HepG2 (cell line): Measurements from ENCODE around the gene CXADR. TPM values are rescaled to one million over a fixed set of nuclear protein-coding genes. Genes with fewer than 3 reads are reported as not detected.
A peak's percentile ranks its signal among the peaks of the same experiment; 100 is the strongest.

ENCODE experiments used
- ADNP ChIP-seq: sonication (generic); formaldehyde crosslinking; IDR thresholded peaks from 2 replicates; pipeline ENCODE4 v1.4.0; 2020; ENCODE audit warnings: missing genetic modification reagents
- ATM ChIP-seq: fragments of 450-650 bp; IDR thresholded peaks from 2 replicates; pipeline ENCODE4 v1.7.1; 2017; ENCODE audit warnings: mild to moderate bottlenecking, borderline replicate concordance
- DMAP1 ChIP-seq: IDR thresholded peaks from 2 replicates; pipeline ENCODE4 v1.6.1; 2016
- HDAC2 ChIP-seq: sonication (generic); formaldehyde crosslinking; IDR thresholded peaks from 2 replicates; pipeline ENCODE4 v1.4.0; 2020; ENCODE audit warnings: missing genetic modification reagents
- HMG20B ChIP-seq: conservative IDR thresholded peaks from 2 replicates; pipeline ENCODE4 v1.6.1; 2016; ENCODE audit warnings: missing genetic modification reagents, missing compliant biosample characterization
- MYC ChIP-seq: sonication (generic); formaldehyde crosslinking; IDR thresholded peaks from 2 replicates; pipeline ENCODE4 v1.9.0; 2021; ENCODE audit warnings: missing genetic modification reagents, borderline replicate concordance
- NR2C2 ChIP-seq: sonication (generic); formaldehyde crosslinking; IDR thresholded peaks from 2 replicates; pipeline ENCODE4 v1.4.0; 2020; ENCODE audit warnings: missing genetic modification reagents, mild to moderate bottlenecking, moderate library complexity, borderline replicate concordance
- RARA ChIP-seq: IDR thresholded peaks from 2 replicates; pipeline ENCODE4 v1.6.1; 2016; ENCODE audit warnings: missing genetic modification reagents, missing compliant biosample characterization
- SALL1 ChIP-seq: sonication (generic); formaldehyde crosslinking; IDR thresholded peaks from 2 replicates; pipeline ENCODE4 v1.8.0; 2022; ENCODE audit warnings: mild to moderate bottlenecking, missing genetic modification reagents
- SP5 ChIP-seq: IDR thresholded peaks from 2 replicates; pipeline ENCODE4 v1.6.1; 2016; ENCODE audit warnings: low read depth, borderline replicate concordance
- TOE1 ChIP-seq: sonication (generic); formaldehyde crosslinking; IDR thresholded peaks from 2 replicates; pipeline ENCODE4 v1.4.0; 2020; ENCODE audit warnings: mild to moderate bottlenecking, missing genetic modification reagents
- ZNF335 ChIP-seq: sonication (generic); formaldehyde crosslinking; IDR thresholded peaks from 2 replicates; pipeline ENCODE4 v1.4.0; 2020; ENCODE audit warnings: missing genetic modification reagents
- ZNF543 ChIP-seq: sonication (generic); formaldehyde crosslinking; IDR thresholded peaks from 2 replicates; pipeline ENCODE4 v1.4.0; 2020; ENCODE audit warnings: mild to moderate bottlenecking, missing genetic modification reagents
- ZNF549 ChIP-seq: sonication (generic); formaldehyde crosslinking; IDR thresholded peaks from 2 replicates; pipeline ENCODE4 v1.5.0; 2020; ENCODE audit warnings: missing genetic modification reagents
- ZNF589 ChIP-seq: sonication (generic); formaldehyde crosslinking; conservative IDR thresholded peaks from 2 replicates; pipeline ENCODE4 v1.8.0; 2022; ENCODE audit warnings: mild to moderate bottlenecking, moderate library complexity, missing genetic modification reagents
- ZNF652 ChIP-seq: IDR thresholded peaks from 2 replicates; pipeline ENCODE4 v1.6.1; 2016; ENCODE audit warnings: low read depth, borderline replicate concordance
- polyA plus RNA-seq, 8 experiments: library from polyadenylated mRNA; depleted of rRNA in 3 of 8; stranded (reverse) in 7 of 8; unstranded in 1 of 8; fragments of >200 nt; fragmentation: Illumina TruSeq in 4 of 8; extraction: Trizol in 4 of 8; gene quantifications; 2 replicates each; pipeline versions ENCODE4 v1.2.1 to v1.2.3, GENCODE V29; 2011 to 2016; ENCODE audit warnings: low read depth in 4 of 8, missing spikeins in 1 of 8, mixed read lengths in 1 of 8; ENCODE audit not compliant: insufficient read depth in 1 of 8
- total RNA-seq, 5 experiments: library from RNA; depleted of rRNA; stranded (reverse); fragments of >200 nt; fragmentation: Illumina TruSeq; extraction: Trizol; gene quantifications; 2 replicates each; pipeline ENCODE4 v1.2.3, GENCODE V29; 2016; ENCODE audit warnings: low read depth in 1 of 5
- TF ChIP-seq, protein P1 (sequence below): sonication (generic); formaldehyde crosslinking; IDR thresholded peaks from 2 replicates; pipeline ENCODE4 v1.4.0; 2020; ENCODE audit warnings: mild to moderate bottlenecking, missing genetic modification reagents
- TF ChIP-seq, protein P2 (sequence below): sonication (generic); formaldehyde crosslinking; IDR thresholded peaks from 2 replicates; pipeline ENCODE4 v1.5.0; 2020; ENCODE audit warnings: mild to moderate bottlenecking, missing genetic modification reagents, borderline replicate concordance
- TF ChIP-seq, protein P3 (sequence below): sonication (generic); formaldehyde crosslinking; IDR thresholded peaks from 2 replicates; pipeline ENCODE4 v1.4.0; 2020; ENCODE audit warnings: missing genetic modification reagents
- TF ChIP-seq, protein P4 (sequence below), 2 experiments: sonication (generic) in 1 of 2; formaldehyde crosslinking in 1 of 2; IDR thresholded peaks; 2 replicates each; pipeline versions ENCODE4 v1.4.0 to v1.6.1; 2018 to 2020; ENCODE audit warnings: missing genetic modification reagents in 2 of 2, borderline replicate concordance in 1 of 2, low read depth in 1 of 2, mild to moderate bottlenecking in 1 of 2, missing biosample characterization in 1 of 2

The CXADR gene
- total and polyA plus RNA-seq, 2 of the 13 experiments (the other 11 are each of a cell fraction or from before 2014, with no cell fraction given) = 86.8 to 110 TPM

DNA sequence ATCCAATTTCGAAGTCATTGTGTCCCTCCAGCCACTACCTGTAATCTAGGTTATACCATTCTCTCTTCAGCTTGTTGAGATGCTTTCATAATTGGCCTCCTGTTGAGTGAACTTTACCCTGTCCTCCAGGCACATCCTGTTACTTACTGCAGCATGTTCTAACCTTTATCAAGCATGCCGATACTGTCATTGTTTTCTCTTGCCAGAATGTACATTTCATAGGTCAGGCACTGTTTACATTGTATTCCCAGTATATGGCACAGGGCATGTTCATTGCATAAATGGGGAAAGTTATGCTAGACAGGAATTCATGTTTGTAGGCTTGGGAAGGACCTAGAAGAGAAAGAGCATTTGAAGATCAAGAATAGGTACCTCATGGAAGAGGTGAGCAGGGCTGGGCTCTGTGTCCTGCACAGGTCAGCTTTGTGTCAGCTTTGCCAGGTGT lies 10.2 kb downstream of the CXADR start (continued):
- TF ChIP-seq TOE1 (CRISPR knock-in tag) (peak; percentile 59; the same call in 1 of the 2 replicates), HDAC2 (CRISPR knock-in tag) (peak; percentile 100), RARA (CRISPR knock-in tag) (peak; percentile 98), SALL1 (CRISPR knock-in tag) (peak; percentile 100), MYC (CRISPR knock-in tag) (peak; percentile 60), SP5 (peak; percentile 52; the same call in 1 of the 2 replicates), ADNP (CRISPR knock-in tag) (no peak; the same call in 1 of the 2 replicates), ZNF543 (CRISPR knock-in tag) (peak; percentile 78; the same call in 1 of the 2 replicates), ZNF652 (CRISPR knock-in tag) (peak; percentile 45; the same call in 1 of the 2 replicates), HMG20B (peak; percentile 66; the same call in 1 of the 2 replicates), DMAP1 (CRISPR knock-in tag) (peak; percentile 80), ATM (peak; percentile 91; the same call in 1 of the 2 replicates), ZNF335 (CRISPR knock-in tag) (peak; percentile 69; the same call in 1 of the 2 replicates), ZNF589 (peak; percentile 93), NR2C2 (CRISPR knock-in tag) (peak; percentile 88), ZNF549 (no peak)
- TF ChIP-seq, protein P1, sequence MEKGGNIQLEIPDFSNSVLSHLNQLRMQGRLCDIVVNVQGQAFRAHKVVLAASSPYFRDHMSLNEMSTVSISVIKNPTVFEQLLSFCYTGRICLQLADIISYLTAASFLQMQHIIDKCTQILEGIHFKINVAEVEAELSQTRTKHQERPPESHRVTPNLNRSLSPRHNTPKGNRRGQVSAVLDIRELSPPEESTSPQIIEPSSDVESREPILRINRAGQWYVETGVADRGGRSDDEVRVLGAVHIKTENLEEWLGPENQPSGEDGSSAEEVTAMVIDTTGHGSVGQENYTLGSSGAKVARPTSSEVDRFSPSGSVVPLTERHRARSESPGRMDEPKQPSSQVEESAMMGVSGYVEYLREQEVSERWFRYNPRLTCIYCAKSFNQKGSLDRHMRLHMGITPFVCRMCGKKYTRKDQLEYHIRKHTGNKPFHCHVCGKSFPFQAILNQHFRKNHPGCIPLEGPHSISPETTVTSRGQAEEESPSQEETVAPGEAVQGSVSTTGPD (CRISPR knock-in tag) = peak; percentile 95
- TF ChIP-seq, protein P2, sequence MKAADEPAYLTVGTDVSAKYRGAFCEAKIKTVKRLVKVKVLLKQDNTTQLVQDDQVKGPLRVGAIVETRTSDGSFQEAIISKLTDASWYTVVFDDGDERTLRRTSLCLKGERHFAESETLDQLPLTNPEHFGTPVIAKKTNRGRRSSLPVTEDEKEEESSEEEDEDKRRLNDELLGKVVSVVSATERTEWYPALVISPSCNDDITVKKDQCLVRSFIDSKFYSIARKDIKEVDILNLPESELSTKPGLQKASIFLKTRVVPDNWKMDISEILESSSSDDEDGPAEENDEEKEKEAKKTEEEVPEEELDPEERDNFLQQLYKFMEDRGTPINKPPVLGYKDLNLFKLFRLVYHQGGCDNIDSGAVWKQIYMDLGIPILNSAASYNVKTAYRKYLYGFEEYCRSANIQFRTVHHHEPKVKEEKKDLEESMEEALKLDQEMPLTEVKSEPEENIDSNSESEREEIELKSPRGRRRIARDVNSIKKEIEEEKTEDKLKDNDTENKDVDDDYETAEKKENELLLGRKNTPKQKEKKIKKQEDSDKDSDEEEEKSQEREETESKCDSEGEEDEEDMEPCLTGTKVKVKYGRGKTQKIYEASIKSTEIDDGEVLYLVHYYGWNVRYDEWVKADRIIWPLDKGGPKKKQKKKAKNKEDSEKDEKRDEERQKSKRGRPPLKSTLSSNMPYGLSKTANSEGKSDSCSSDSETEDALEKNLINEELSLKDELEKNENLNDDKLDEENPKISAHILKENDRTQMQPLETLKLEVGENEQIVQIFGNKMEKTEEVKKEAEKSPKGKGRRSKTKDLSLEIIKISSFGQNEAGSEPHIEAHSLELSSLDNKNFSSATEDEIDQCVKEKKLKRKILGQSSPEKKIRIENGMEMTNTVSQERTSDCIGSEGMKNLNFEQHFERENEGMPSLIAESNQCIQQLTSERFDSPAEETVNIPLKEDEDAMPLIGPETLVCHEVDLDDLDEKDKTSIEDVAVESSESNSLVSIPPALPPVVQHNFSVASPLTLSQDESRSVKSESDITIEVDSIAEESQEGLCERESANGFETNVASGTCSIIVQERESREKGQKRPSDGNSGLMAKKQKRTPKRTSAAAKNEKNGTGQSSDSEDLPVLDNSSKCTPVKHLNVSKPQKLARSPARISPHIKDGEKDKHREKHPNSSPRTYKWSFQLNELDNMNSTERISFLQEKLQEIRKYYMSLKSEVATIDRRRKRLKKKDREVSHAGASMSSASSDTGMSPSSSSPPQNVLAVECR (CRISPR knock-in tag) = peak; percentile 80; the same call in 1 of the 2 replicates
- TF ChIP-seq, protein P3, sequence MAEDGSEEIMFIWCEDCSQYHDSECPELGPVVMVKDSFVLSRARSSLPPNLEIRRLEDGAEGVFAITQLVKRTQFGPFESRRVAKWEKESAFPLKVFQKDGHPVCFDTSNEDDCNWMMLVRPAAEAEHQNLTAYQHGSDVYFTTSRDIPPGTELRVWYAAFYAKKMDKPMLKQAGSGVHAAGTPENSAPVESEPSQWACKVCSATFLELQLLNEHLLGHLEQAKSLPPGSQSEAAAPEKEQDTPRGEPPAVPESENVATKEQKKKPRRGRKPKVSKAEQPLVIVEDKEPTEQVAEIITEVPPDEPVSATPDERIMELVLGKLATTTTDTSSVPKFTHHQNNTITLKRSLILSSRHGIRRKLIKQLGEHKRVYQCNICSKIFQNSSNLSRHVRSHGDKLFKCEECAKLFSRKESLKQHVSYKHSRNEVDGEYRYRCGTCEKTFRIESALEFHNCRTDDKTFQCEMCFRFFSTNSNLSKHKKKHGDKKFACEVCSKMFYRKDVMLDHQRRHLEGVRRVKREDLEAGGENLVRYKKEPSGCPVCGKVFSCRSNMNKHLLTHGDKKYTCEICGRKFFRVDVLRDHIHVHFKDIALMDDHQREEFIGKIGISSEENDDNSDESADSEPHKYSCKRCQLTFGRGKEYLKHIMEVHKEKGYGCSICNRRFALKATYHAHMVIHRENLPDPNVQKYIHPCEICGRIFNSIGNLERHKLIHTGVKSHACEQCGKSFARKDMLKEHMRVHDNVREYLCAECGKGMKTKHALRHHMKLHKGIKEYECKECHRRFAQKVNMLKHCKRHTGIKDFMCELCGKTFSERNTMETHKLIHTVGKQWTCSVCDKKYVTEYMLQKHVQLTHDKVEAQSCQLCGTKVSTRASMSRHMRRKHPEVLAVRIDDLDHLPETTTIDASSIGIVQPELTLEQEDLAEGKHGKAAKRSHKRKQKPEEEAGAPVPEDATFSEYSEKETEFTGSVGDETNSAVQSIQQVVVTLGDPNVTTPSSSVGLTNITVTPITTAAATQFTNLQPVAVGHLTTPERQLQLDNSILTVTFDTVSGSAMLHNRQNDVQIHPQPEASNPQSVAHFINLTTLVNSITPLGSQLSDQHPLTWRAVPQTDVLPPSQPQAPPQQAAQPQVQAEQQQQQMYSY = no peak
- TF ChIP-seq, protein P4, sequence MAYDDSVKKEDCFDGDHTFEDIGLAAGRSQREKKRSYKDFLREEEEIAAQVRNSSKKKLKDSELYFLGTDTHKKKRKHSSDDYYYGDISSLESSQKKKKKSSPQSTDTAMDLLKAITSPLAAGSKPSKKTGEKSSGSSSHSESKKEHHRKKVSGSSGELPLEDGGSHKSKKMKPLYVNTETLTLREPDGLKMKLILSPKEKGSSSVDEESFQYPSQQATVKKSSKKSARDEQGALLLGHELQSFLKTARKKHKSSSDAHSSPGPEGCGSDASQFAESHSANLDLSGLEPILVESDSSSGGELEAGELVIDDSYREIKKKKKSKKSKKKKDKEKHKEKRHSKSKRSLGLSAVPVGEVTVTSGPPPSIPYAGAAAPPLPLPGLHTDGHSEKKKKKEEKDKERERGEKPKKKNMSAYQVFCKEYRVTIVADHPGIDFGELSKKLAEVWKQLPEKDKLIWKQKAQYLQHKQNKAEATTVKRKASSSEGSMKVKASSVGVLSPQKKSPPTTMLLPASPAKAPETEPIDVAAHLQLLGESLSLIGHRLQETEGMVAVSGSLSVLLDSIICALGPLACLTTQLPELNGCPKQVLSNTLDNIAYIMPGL (CRISPR knock-in tag; IDR thresholded peaks at IDR 0.05; ENCODE audit: borderline replicate concordance in 1 of 2, low read depth in 1 of 2) = peak; percentile 40 to 78; a peak in 3 of 4 replicates
